Spleen (tissue), 7 donors: ENCODE data around the gene CTDP1.

Experiments used
- POLR2AphosphoS5 ChIP-seq, 3 donors: sonication (generic); formaldehyde crosslinking; IDR thresholded peaks; one replicate each; pipeline ENCODE4 v1.5.1; 2017; ENCODE audit warnings: antibody characterized with exemption in 3 of 3
- TF ChIP-seq, protein P1 (sequence below), 11 experiments: fragments of 200-600 bp in 7 of 11; fragments of 450-650 bp in 4 of 11; sonication (generic) in 4 of 11; IDR thresholded peaks in 8 of 11; conservative IDR thresholded peaks in 3 of 11; 1 replicate in 7 of 11; 2 replicates in 4 of 11; pipeline versions ENCODE4 v1.4.0 to v1.8.0; 2016 to 2021; ENCODE audit warnings: antibody characterized with exemption in 11 of 11, inconsistent platforms in 4 of 11, mild to moderate bottlenecking in 1 of 11
- donor health status: DM: no; HTN: no; CAD: no; lungs with moderate emphysema.
- donor health status: DM: no; HTN: no; CAD: no.
- donor health status: DM: no; HTN: no; CAD: no.

DNA sequence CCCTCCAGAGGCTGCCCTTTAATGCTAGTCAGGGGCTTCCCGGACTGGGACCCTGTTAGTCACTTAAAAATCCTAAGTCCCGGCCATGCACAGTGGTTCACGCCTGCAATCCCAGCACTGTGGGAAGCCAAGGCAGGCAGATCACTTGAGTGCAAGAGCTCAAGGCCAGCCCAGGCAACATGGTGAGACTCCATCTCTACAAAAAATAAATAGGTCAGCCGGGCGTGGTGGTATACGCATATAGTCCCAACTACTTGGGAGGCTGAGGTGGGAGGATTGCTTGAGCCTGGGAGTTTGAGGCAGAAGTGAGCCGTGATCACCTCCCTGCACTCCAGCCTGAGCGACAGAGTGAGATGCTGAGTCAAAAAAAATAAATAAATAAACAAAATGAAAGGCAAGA lies 100.9 kb downstream of the CTDP1 start:
- TF ChIP-seq, protein P1, sequence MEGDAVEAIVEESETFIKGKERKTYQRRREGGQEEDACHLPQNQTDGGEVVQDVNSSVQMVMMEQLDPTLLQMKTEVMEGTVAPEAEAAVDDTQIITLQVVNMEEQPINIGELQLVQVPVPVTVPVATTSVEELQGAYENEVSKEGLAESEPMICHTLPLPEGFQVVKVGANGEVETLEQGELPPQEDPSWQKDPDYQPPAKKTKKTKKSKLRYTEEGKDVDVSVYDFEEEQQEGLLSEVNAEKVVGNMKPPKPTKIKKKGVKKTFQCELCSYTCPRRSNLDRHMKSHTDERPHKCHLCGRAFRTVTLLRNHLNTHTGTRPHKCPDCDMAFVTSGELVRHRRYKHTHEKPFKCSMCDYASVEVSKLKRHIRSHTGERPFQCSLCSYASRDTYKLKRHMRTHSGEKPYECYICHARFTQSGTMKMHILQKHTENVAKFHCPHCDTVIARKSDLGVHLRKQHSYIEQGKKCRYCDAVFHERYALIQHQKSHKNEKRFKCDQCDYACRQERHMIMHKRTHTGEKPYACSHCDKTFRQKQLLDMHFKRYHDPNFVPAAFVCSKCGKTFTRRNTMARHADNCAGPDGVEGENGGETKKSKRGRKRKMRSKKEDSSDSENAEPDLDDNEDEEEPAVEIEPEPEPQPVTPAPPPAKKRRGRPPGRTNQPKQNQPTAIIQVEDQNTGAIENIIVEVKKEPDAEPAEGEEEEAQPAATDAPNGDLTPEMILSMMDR (IDR thresholded peaks at IDR 0.05 in 8 of 11, conservative IDR thresholded peaks at IDR 0.05 in 3 of 11) = no peak
- no peak for TF ChIP-seq POLR2AphosphoS5 (IDR thresholded peaks at IDR 0.05)
